ENCODE results near the gene RHOB.
"Not testable (repeated sequence)": the region's sequence is repeated elsewhere in the genome, so short reads cannot be mapped to it uniquely, and the experiment has no call there.

Gene RHOB

DNA sequence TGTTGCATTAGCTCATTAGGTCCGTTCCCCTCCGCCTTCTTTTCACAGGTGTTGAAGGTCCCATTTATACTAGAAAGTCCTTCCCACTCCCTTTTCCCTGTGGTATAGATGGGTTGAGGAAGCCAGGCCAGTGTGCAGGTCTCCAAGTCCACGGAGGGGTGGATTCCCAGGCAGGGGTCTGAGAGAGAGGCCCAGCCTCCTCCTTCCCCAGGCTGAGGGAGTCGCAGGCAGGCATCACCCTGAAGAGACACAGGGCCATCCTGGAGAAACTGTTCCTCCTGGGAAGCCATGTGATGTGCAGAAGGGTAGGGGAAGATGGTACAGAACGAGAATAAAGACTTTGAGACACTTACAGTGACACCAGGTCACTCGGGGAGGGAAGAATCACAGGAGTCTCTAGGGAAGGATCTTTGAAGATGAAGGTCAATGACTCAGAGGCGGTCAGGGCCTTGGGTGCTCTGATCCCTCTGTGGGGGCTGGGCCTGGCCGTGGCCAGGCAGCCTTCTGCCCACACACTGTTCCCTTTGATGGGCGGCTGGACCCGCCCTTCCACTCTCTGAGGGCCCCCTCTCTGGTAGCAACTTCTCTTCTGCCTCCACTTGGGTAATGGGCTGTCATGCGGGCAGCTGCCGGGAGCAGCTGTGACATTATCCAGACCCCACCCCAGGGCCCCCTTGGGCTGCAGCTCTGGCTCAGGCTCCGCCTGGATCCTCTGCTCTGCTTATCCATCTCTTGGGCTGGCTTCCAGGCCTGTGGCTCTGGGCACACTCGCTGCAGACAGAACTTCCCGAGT lies 45.1 kb downstream of the RHOB start:
- no peak for DNase-seq (ENCODE audit: low read depth in 3 of 3)

DNA sequence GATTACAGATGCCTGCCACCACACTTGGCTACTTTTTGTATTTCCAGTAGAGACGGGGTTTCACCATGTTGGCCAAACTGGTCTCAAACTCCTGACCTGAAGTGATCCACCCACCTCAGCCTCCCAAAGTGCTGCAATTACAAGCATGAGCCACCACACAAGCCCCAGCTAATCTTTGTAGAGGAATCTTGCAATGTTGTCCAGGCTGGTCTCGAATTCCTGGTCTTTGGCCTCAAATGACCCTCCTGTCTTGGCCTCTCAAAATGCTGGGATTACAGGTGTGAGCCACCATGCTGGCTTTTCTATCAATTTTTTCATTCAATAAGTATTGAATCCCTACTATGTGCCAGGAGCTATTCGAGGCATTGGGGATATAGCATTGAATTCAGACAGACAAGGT lies 46.2 kb downstream of the RHOB start:
- DNase-seq (ENCODE audit: low read depth in 3 of 3) = not testable (repeated sequence)

DNA sequence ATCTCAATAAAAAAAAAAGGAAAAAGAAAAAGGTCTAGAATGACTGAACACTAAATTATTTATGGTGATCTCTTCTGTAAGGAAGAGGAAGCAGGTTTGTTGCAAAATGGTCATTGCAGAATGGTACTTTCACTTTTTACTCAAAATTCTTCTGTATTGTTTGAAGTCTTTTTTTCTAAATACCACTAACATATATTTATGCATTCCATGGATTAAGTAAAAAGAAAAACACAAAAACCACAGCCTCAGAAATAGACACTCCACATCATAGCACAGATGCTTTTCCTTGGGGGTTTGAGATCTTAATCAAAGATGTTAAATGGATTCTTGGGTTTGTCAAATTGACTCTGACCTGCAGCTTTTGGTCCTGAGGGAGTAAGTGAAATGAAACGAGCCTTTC lies 47.4 kb downstream of the RHOB start:
- DNase-seq (ENCODE audit: low read depth in 3 of 3) = no peak

DNA sequence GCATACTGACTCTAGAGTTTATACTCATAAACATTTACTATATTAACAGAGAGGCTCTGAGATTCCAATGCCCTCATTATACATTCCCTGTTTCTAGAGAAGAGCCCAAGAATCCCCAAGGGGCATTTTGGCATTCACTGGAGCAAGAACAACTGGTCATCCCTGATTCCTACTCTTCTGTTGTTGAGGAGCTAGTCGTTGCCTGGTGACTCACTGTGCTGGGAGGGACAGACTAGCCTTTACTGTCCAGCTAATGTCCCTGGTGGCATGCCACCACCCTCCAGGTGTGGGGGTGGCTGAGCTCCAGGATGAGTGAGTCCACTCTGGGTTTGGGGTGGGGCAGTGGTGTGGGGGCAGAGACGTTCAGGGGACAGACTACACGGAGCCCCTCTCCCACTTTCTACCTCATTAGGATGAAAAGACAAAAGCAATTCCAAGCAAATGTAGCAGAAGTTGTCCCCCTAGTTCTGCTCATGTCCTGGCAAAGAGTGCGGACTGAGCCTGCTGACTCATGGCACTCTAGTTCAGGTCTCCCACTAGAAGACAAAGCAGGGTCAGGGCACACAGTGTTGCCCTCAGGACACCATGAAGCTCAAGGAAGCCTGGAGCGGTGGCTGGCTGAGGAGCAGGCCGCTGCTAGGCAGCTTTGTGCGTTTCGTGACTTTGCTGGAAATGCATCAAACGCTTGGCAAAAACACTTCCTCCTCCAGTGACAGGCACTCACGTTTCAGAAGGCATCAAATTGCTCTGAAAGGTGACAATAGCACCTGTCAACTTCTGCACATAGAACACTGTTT lies 49.4 kb downstream of the RHOB start:
- no peak for DNase-seq (ENCODE audit: low read depth in 3 of 3)

DNA sequence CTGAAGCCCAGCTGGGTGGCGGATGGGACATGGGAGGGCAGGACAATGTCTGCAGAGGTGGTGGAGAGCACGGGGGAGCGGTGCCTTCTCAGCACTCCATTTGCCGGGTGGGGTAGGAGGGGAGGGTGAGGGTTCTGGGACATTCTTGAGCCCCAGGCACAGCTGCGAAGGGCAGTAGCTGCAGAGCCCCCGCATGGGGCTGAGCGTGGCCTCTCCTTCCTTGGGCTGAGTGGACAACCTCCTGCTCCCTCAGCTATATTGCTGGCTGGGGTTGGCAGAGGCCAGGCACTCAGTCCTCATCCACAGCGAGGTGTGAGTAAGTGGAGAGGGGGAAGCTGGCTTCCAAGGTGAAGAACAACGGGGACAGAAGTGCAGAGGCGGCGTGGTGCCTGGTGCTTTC lies 50.1 kb downstream of the RHOB start:
- DNase-seq (ENCODE audit: low read depth in 3 of 3) = no peak
